NOMO-1 treated with dmso at 0.1 percent for 144 hours (cell line): ENCODE measurements around the gene KDM3B.
"Not testable (repeated sequence)": the region's sequence is repeated elsewhere in the genome, so short reads cannot be mapped to it uniquely, and the experiment has no call there.

ENCODE experiments used
- DNase-seq: peaks from one replicate; lab custom pipeline; 2025; ENCODE audit not compliant: unreplicated experiment; lab: John Stamatoyannopoulos, UW

The KDM3B gene

DNA sequence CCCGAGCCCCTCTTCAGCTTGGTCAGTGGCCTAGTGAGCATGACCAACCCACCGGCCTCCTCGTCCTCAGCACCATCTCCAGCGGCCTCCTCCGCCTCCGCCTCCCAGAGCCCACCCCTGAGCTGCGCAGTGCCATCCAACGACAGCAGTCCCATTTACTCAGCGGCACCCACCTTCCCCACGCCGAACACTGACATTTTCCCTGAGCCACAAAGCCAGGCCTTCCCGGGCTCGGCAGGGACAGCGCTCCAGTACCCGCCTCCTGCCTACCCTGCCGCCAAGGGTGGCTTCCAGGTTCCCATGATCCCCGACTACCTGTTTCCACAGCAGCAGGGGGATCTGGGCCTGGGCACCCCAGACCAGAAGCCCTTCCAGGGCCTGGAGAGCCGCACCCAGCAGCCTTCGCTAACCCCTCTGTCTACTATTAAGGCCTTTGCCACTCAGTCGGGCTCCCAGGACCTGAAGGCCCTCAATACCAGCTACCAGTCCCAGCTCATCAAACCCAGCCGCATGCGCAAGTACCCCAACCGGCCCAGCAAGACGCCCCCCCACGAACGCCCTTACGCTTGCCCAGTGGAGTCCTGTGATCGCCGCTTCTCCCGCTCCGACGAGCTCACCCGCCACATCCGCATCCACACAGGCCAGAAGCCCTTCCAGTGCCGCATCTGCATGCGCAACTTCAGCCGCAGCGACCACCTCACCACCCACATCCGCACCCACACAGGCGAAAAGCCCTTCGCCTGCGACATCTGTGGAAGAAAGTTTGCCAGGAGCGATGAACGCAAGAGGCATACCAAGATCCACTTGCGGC lies 114.6 kb downstream of the KDM3B start:
- no peak for DNase-seq

DNA sequence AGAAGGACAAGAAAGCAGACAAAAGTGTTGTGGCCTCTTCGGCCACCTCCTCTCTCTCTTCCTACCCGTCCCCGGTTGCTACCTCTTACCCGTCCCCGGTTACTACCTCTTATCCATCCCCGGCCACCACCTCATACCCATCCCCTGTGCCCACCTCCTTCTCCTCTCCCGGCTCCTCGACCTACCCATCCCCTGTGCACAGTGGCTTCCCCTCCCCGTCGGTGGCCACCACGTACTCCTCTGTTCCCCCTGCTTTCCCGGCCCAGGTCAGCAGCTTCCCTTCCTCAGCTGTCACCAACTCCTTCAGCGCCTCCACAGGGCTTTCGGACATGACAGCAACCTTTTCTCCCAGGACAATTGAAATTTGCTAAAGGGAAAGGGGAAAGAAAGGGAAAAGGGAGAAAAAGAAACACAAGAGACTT lies 115.2 kb downstream of the KDM3B start:
- DNase-seq = no peak

DNA sequence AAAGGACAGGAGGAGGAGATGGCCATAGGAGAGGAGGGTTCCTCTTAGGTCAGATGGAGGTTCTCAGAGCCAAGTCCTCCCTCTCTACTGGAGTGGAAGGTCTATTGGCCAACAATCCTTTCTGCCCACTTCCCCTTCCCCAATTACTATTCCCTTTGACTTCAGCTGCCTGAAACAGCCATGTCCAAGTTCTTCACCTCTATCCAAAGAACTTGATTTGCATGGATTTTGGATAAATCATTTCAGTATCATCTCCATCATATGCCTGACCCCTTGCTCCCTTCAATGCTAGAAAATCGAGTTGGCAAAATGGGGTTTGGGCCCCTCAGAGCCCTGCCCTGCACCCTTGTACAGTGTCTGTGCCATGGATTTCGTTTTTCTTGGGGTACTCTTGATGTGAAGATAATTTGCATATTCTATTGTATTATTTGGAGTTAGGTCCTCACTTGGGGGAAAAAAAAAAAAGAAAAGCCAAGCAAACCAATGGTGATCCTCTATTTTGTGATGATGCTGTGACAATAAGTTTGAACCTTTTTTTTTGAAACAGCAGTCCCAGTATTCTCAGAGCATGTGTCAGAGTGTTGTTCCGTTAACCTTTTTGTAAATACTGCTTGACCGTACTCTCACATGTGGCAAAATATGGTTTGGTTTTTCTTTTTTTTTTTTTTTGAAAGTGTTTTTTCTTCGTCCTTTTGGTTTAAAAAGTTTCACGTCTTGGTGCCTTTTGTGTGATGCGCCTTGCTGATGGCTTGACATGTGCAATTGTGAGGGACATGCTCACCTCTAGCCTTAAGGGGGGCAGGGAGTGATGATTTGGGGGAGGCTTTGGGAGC lies 115.9 kb downstream of the KDM3B start:
- DNase-seq = no peak

DNA sequence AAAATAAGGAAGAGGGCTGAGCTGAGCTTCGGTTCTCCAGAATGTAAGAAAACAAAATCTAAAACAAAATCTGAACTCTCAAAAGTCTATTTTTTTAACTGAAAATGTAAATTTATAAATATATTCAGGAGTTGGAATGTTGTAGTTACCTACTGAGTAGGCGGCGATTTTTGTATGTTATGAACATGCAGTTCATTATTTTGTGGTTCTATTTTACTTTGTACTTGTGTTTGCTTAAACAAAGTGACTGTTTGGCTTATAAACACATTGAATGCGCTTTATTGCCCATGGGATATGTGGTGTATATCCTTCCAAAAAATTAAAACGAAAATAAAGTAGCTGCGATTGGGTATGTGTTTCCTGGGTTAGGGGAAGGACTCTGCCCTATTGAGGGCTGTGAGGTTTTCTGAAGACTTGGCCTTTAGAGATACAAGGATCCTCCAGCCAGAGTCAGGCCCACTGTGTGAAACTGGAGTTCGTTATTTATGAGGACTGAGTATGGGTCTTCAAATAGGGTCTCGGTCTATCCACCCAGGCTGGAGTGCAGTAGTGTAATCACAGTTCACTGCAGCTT lies 116.6 kb downstream of the KDM3B start:
- no peak for DNase-seq

DNA sequence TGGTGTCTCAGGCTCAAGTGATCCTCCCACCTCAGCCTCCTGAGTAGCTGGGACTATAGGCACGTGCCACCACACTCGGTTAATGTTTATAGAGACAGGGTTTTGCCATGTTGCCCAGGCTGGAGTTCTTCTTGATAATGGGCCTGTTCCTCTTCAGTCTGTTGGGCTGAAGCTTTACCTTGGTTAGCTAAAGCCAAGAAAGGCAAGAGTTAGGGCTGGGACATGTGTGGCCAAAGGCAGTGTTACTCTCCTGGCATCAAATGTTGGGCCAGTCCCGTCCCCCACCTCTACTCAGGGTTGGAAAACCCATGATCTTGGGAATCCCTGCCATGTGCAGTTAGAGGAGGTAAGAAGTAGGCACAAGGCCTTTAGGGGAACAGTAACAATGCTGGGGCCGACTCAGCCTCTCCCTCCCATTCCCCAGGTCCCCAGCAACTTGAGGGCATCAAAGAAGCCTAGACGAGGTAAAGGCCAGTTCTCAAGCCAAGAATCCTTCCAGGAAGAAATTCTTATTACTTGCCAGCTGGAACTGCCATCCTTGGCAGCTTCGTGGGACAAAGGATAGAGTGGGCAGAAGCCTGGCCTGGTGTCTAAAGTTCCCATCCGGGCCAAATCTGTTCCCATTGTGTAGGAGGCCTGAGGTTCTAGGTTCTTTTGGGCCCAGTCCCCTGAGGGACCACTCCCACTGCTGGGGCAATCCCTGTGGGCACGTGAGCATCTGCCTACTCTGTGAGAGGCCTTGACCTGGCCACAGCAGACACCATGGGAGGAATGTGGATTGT lies 117.2 kb downstream of the KDM3B start:
- no peak for DNase-seq

DNA sequence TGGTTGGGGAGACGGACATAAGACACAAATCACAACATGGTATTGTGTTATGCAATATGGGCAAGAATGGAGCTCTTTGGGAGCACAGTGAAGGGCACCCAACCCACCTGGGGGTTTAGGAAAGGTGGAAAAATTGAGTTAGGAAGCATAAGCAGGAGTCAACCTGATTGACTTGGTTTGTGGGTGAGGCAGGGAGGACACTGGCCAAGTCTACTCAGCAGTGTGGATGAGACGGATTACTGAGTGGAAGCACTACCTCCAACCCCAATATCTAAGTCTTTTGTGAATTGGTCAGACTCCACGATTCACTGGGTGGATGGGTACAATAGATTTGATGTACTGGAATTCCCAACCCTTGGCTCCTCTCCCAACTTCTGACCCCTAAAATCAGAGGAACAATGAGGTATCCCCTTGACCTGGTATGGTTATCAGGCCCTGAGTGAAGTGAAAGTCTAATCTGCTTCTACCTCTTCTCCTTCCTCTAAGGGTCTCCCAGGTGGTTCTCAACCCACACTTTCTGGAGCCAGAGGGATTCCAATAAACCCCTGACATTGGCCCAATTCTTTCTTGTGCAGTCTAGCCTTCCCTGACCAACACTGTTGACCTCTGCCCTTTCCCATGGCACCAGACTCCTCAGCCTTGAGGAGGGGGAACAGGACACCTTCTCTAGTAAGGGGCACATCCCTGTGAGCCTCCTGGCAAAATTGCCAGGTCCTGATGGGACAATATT lies 118.0 kb downstream of the KDM3B start:
- DNase-seq = no peak

DNA sequence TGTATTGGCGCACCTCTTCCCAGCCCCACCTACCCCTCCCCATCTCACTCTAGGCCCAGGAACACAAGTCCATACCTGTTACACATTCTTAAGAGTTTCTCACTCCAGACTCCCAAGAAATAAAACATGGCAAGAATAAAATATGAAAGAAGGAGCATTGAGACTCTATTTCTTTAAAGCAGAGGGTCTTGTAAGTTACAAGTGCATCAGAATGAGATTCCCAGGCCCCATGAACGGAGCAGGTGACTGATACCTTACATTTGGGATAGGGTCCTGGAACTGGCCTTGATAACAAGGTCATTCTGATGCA lies 118.5 kb downstream of the KDM3B start:
- DNase-seq = no peak

DNA sequence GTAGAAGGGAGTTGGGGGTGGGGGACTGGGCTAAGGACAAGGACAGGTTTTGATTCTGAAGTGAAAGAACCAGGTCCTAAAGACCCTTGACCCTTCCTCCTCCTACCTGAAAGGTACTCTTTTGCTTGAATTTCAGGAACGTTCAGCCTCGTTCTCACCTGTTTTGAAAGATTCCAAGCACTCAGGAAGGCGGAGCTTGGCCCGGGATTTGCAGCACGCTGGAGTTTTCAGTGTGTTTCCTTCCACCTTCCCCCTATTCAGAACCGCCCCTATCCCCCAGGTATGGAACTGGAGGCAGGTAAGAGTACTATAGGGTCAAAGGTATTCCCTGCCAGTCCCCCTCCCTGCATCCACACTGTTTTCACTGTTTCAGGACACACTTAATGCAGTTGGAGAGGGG lies 119.9 kb downstream of the KDM3B start:
- no peak for DNase-seq

DNA sequence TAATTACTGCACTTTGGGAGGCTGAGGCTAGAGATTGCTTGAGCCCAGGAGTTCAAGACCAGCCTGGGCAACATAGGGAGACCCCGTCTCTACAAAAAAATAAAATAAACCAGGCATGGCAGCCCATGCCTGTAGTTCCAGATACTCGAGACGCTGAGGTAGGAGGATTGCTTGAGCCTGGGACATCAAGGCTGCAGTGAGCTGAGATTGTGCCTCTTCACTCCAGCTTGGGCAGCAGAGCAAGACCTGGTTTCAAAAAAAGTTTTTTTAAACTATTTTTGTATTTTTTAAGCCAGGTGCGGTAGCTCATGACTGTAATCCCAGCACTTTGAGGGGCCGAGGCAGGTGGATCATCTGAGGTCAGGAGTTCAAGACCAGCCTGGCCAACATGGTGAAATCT lies 120.7 kb downstream of the KDM3B start:
- not testable (repeated sequence) for DNase-seq

DNA sequence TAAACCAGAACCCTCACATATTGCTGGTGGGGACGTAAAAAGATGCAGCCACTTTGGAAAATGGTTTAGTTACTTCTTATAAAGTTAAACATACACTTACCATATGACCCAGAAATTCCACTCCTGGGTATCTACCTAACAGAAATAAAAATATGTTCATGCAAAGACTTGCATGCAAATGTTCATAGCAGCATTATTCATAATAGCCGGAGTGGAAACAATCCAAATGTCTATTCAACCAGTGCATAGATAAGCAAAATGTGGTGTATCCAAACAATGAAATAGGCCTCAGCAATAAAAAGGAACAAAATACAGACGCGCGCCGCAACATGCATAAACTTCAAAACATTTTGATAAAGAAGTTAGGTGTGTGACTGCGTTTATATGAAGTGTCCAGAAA lies 124.4 kb downstream of the KDM3B start:
- no peak for DNase-seq

DNA sequence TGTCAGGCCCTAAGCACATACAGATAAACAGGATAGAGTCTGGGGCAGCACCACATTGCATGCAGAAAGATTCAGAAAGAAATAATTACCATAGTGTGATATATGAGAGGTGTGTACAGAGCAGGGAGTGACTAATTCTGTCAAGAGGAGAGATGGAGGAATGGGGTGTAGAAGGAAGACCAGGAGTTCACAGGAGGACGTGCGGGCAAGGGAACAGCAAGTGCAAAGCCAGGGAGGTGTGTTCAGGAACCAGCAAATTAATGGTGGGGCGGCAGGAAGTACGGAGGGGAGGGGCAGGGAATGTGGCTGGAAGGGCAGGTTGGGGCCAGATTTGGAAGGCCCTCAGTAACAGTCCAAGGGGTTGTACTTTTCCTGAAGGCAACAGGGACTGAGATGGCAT lies 130.2 kb downstream of the KDM3B start:
- DNase-seq = no peak
